Smooth muscle cell of the pulmonary artery (primary cell): ENCODE results near the gene KDM3A. TPM values are rescaled to one million over a fixed set of nuclear protein-coding genes. Genes with fewer than 3 reads are reported as not detected.

Experiments
- total RNA-seq: library from RNA; depleted of rRNA; stranded (reverse); fragments of >200 nt; gene quantifications from 2 replicates; pipeline ENCODE4 v1.2.3, GENCODE V29; 2014

The KDM3A gene
- 36.9 and 41.2 TPM in 2 replicates for total RNA-seq

GRCh38 chr2:86440631-86441391 lies at the start of gene KDM3A:
KDM3A (plus strand) TSS chr2:86441371; CDS start chr2:86442048, 677 bp downstream.

Other genes with a start within 250 kb of the KDM3A start
- gene IMMT, start 245.9 kb upstream of the KDM3A start, total RNA-seq = 47.3 and 51.1 TPM in 2 replicates
- 16.3 and 21.2 TPM in 2 replicates for gene MRPL35, start 241.9 kb upstream of the KDM3A start, total RNA-seq
- gene REEP1, start 103.7 kb upstream of the KDM3A start, total RNA-seq = 0.07 and 0.33 TPM in 2 replicates
- 91.6 and 117 TPM in 2 replicates for gene CHMP3, start 122.1 kb downstream of the KDM3A start, total RNA-seq
- gene RNF103, start 182.5 kb downstream of the KDM3A start, total RNA-seq = 18.1 and 24.1 TPM in 2 replicates